SIG-M5 (cell line): ENCODE measurements around the gene ANKRD26.

ENCODE experiments used
- DNase-seq: peaks from one replicate; lab custom pipeline; 2025; lab: John Stamatoyannopoulos, UW

ANKRD26 gene

DNA sequence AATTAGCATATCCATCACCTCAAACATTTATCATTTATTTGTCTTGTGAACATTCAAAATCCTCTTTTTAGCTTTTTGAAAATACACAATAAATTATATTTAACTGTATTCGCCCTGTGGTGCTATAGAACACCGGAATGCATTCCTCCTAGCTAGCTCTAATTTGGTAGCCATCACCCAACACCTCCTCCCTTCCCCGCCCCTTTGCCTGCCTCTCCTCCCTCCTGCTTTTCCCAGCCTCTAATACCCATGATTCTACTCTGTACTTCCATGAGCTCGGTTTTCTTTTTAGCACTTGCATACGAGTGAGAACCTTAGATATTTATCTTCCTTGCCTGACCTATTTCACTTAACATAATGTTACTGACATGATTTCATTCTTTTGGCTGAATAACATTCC lies 80.1 kb downstream of the ANKRD26 start:
- no peak for DNase-seq

DNA sequence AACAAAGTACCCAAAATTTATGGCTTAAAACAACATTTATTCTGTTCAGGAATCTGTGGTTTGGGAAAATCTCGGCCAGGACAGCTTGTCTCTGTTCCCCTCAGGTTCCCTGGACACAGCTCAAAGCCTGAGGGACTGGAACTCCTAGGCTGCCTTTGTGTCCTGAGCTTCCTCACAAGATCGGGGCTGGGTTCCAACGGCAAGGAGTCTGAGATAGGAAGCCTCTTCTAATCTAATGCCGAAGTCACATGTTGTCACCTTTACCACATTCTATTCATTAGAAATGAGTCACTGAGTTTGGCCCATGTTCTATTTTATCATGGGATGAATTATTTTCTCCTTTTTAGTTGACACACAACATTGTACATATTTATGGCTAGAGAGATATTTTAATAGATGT lies 80.5 kb downstream of the ANKRD26 start:
- DNase-seq, result no peak

DNA sequence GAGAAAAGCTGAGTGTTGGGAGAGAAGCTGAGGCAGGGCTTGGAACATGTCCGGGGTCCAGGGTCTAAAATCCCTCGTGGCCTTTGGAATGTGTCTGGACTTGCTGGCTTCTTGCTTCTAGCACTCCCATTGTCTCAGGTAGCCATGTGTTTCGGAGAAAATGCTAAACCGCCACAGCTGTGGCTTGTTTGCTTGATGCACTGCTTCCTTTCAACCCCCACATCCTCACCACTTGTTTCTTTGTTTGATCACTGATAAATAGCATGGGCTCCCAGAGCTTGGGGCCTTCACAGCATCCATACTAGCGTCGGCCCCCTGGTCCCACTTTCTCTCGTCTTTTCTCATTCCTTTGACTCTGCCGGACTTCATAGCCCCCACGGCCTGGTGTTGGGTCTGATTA lies 102.7 kb downstream of the ANKRD26 start:
- DNase-seq, result no peak

DNA sequence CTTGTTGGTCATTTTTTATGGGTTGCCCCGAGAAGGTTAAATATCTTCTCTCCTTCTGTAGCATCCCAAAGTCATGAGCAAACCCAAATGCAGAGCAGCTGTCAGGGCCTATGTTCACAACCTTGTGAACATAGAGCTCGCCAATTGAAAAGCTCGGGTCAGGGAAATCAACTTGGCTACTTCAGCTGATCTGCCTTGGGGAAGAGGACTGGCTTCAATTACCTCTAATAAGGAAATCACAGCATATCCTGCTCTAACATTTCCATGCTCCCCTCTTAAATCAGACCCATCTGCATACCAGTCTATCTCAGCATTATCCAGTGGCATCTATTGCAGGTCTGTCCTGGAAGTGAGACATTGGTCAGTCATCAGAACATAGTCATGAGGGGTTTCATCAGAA lies 105.6 kb downstream of the ANKRD26 start:
- no peak for DNase-seq

DNA sequence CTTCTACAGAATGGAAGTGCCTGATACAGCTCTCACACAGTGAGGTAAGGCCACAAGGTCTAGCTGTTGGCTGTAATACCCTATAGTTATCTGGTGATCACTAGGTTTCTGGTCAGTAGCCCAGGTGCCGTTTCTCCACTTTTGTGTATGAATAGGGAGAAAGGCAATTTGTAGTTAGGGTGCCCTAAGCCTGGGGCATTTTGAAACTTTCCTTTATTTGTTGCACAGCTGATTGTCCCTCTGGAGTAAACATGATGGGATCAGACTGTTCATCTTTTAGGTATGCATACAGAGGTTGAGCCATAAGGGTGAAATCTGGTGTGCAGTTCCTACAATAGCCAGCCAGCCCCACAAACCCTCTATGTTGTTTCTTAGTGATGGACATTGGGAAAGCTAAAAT lies 112.4 kb downstream of the ANKRD26 start:
- no peak for DNase-seq

DNA sequence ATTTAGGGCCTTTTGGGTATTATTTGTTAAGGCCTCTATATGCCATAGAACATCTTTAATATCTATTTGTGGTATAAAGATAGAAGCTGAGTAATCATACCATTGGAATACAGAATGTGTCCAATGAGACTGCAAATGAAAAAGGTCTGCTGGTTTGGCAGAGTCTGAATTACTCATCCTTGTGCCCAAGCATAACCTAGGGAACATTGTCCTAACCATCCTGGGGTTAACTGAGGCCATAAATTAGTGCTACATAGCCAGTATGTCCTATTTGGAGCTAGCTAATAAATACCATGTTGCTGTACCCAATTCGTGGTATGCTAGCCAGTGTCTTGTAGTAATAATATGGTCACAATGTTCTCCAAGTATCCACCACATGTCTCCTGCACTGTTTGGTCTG lies 117.1 kb downstream of the ANKRD26 start:
- DNase-seq, result no peak

DNA sequence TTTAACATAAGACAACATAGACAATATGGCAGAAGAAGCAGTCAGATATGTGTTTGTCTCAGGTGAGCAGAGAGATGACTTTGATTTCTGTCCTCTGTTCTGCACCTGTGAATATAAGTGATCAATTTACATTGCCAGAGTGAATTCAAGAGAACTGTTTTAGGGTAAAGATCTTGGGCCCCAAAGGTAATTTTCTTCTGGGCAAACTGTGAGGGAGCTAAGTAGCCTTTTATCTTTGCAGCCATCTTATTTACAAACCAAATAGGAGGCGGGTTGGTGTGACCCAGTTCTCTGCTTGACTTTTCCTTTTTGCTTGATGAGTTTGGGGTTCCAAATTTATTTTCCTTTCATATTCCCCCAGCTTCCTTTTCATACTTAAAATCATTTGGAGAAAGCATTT lies 118.2 kb downstream of the ANKRD26 start:
- no peak for DNase-seq

DNA sequence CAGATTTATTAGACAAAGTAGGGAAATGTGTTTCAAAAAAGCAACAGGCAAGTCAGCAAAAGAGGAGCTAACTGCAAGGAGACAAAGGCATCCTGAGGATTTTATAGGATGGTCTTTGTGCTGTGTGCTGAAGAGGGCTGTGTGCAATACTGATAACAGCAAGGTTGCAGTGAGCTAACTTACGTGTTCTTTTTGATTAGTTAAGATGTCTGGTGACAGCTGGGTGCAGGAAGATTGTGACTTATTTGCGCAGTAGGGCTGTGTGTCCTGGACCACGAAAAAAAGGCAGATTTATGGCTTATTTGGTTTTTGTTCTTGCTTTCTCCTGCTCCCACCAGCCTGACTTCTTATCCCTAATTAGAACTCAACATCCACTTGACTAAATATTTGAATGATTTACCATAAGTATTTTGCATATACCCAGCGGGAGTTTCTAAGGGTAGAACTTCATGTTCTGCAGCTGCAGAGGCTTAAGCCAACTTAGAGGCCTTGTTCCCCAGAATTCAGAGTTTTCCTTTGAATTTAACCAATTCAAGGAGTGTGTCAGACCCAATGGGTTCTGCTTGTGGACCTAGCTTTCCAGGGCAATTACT lies 119.0 kb downstream of the ANKRD26 start:
- no peak for DNase-seq

DNA sequence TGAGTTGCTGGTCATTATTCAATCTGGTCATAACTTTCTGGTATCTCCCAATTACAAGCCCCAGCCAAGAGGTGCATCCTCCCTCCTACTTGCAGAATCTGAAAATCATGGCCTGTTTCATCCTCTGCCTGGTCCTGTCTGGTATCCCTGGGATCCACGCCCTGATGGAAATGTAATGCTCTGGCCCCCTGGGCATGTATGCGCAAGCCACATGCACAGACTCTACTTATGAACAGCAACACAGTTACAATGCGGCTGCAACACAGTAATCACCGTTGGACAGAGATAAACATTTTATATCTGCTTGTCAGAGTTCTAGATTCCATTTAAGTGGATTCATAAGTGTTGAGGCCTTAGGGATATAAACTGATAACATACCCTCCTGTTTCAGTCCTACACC lies 121.8 kb downstream of the ANKRD26 start:
- no peak for DNase-seq

DNA sequence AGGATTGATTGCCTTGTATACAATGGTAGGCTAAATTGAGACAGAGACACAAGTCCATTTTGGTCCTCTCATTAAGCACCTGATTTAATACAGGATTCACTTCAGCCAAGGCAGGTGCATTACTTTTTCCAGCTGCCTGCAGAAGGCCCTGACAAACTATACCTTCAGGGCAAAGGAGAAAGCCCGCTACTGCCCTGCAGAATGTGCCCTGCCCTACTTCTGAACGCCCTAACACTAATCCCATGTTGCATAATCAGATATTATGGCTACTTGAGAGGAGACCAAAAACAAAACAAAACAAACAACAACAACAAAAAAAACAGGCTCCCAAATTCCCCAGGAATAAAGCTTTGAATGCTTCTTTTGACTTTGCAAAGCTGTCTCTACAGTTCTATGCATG lies 122.7 kb downstream of the ANKRD26 start:
- DNase-seq, result no peak

DNA sequence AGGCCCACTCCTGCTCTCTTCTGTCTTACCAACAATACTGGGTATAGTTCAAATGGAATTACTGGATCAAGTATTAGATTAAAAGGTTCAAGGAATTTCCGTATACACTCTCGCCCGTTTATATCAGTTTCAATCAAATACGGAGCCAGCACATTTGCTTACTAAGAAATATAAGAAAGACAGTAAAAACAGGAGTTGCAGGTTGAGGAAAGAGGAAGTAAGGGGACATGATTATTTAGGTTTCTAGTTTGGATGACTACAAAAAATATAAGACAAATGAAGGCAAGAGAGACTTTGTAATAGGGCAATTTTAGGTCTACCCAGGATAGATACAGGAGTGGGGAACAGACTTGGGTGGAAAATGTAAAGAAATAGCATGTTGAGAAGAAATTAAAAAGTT lies 129.6 kb downstream of the ANKRD26 start:
- no peak for DNase-seq

DNA sequence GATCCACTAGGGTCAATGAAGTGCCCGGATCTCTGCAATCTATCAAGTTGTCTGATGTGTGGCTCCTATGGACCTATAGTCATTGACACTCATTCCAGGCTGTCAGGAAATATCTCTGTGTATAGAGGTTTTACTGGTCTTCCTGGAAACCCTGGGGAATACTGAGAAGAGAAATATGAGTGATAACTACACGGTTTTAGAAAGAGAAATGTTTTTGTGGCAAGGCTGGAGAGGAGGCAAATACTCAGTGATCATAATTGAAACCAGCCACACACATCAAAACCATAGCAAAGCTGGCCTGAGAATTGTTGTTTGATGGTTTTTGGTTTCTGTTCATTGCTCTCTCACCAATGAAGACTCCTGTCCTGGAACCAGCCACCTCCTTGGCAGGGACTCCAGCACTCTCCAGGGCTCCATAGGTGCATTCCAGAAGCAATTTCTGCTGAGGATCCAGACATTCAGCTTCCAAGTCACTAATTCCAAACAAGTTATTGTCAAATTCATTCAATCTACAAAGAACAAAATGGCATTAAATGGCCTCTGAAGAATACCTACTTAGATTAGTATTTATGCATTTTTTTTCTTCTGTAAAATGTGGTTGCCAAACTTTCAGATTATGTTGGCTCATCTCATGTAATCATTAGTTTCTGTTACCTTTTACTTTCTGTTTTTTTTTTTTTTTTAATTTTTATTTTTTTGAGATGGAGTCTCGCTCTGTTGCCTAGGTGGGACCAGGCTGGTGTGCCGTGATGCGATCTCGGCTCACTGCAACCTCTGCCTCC lies 131.0 kb downstream of the ANKRD26 start:
- no peak for DNase-seq

DNA sequence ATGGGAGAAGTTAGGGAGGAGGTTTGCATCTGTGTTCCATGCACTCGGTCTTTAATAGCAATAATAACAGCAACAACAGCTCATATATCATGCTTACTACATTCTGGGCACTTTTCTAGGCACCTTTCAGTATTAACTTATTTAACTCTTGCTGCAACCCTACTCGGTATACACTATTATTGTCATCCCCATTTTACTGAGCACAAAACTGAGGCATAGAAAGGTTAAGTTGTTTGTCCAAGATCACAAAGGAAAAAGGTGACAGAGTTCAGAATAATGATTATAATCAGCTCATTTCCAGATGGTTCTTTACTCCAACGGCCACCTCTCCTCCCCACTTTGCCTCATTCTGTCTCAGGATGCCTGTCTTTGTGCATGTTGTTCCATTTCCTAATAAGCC lies 137.5 kb downstream of the ANKRD26 start:
- no peak for DNase-seq

DNA sequence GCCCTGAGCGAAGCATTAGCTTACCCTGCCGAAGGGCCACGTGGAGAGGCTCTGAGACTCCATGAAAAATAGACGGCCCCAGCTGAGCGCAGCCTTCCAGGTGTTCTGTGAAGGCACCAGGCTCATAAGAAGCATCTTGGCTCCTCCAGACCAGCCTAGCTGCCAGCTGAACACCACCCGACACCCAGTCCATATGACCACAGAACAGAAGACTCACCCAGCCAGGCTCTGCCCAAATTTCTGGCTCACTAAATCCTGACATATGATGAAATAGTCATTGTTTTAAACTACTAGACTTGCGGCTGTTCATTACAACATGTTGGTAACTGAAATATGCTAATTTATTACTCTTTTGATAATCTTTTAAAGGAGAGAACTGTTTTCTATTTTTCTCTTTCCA lies 140.0 kb downstream of the ANKRD26 start:
- DNase-seq, result no peak

DNA sequence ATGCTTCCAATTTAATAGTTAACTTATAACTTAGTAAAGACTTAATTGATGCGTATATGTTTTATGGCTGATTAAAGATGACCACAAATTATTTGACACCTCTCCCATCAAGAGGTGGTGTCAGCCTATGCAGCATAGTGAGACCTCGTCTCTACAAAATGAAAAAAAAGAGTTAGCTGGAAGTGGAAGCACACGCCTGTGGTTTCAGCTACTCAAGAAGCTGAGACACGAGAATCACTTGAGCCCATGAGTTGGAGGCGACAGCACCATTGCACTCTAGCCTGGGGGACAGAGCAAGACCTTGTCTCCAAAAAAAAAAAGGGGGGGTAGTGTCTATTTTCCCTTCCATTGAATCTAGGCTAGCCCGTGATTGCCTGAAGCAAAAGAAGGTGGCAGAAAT lies 140.5 kb downstream of the ANKRD26 start:
- DNase-seq, result no peak
